22Rv1 (cell line): Measurements from ENCODE around the gene MYL1.

ENCODE experiments used
- H3K27ac ChIP-seq: fragments of 450-650 bp; 2 replicates; pipeline ENCODE4 v1.5.1; 2017
- TF ChIP-seq, protein P1 (sequence below): fragments of 450-650 bp; IDR thresholded peaks from 2 replicates; pipeline ENCODE4 v1.5.1; 2017; ENCODE audit warnings: mild to moderate bottlenecking

The MYL1 gene

GRCh38 chr2:210250622-210251021, 64.4 kb downstream of the MYL1 start:
- TF ChIP-seq, protein P1, sequence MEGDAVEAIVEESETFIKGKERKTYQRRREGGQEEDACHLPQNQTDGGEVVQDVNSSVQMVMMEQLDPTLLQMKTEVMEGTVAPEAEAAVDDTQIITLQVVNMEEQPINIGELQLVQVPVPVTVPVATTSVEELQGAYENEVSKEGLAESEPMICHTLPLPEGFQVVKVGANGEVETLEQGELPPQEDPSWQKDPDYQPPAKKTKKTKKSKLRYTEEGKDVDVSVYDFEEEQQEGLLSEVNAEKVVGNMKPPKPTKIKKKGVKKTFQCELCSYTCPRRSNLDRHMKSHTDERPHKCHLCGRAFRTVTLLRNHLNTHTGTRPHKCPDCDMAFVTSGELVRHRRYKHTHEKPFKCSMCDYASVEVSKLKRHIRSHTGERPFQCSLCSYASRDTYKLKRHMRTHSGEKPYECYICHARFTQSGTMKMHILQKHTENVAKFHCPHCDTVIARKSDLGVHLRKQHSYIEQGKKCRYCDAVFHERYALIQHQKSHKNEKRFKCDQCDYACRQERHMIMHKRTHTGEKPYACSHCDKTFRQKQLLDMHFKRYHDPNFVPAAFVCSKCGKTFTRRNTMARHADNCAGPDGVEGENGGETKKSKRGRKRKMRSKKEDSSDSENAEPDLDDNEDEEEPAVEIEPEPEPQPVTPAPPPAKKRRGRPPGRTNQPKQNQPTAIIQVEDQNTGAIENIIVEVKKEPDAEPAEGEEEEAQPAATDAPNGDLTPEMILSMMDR, result no peak
- H3K27ac ChIP-seq, result no peak overlapping the region
